Transverse colon (tissue), 4 donors: ENCODE results near the gene TTYH1. TPM values are rescaled to one million over a fixed set of nuclear protein-coding genes. Genes with fewer than 3 reads are reported as not detected.

Experiments
- DNase-seq: peaks from one replicate; pipeline ENCODE4 v3.0.0-alpha.2; 2019
- H3K27ac ChIP-seq, 4 donors: fragments of 200-600 bp; sonication (generic); 2 replicates each; pipeline ENCODE4 v1.5.1; 2016 to 2018; ENCODE audit warnings: inconsistent platforms in 4 of 4
- H3K27me3 ChIP-seq: fragments of 200-600 bp; sonication (generic); 2 replicates; pipeline ENCODE4 v1.5.1; 2017; ENCODE audit warnings: inconsistent platforms
- H3K36me3 ChIP-seq, 4 donors: fragments of 200-600 bp; sonication (generic); 2 replicates each; pipeline ENCODE4 v1.5.1; 2017 to 2019; ENCODE audit warnings: inconsistent platforms in 4 of 4
- H3K4me1 ChIP-seq, 4 donors: fragments of 200-600 bp; sonication (generic); 2 replicates each; pipeline ENCODE4 v1.5.1; 2017 to 2020; ENCODE audit warnings: inconsistent platforms in 4 of 4
- H3K4me3 ChIP-seq, 4 donors: fragments of 200-600 bp; sonication (generic); 1 replicate in 1 of 4; 2 replicates in 3 of 4; pipeline versions ENCODE4 v1.5.1 to v1.6.1; 2017 to 2019; ENCODE audit warnings: inconsistent platforms in 4 of 4
- H3K9me3 ChIP-seq, 2 donors: fragments of 200-600 bp; sonication (generic); 2 replicates each; pipeline ENCODE4 v1.5.1; 2017 to 2019; ENCODE audit warnings: inconsistent platforms in 2 of 2
- CTCF ChIP-seq, 5 experiments: fragments of 200-600 bp in 3 of 5; fragments of 450-650 bp in 2 of 5; sonication (generic) in 3 of 5; IDR thresholded peaks; 1 replicate in 2 of 5; 2 replicates in 3 of 5; pipeline ENCODE4 v1.5.1; 2016 to 2017; ENCODE audit warnings: antibody characterized with exemption in 5 of 5, inconsistent platforms in 3 of 5, mild to moderate bottlenecking in 2 of 5, moderate library complexity in 1 of 5
- EP300 ChIP-seq: sonication (generic); formaldehyde crosslinking; IDR thresholded peaks from one replicate; pipeline ENCODE4 v1.6.1; 2017; ENCODE audit warnings: antibody characterized with exemption, low read depth
- POLR2A ChIP-seq: fragments of 450-650 bp; IDR thresholded peaks from one replicate; pipeline ENCODE4 v1.6.1; 2016; ENCODE audit warnings: antibody characterized with exemption, mild to moderate bottlenecking, moderate library complexity
- POLR2AphosphoS5 ChIP-seq, 3 donors: sonication (generic); formaldehyde crosslinking; IDR thresholded peaks; one replicate each; pipeline ENCODE4 v1.6.1; 2016; ENCODE audit warnings: antibody characterized with exemption in 3 of 3
- WGBS, 2 donors: methylation state at CpG; one replicate each; pipeline ENCODE4 v1.1.5; 2018; ENCODE audit warnings: low coverage in 1 of 2; 5-methylcytosine and 5-hydroxymethylcytosine counted together
- in situ Hi-C, 4 donors: fragments of 200-750 bp; cut with MboI; loops; one replicate each; pipeline versions ENCODE4 v1.15.0 to v1.15.1; 2017; ENCODE audit warnings: low sequenced_read_pairs in 3 of 4, low pct_ligation_motif_present in 1 of 4, low pct_unique_long_range_greater_than_20kb in 1 of 4
- intact Hi-C: fragments of 100-400 bp; cut with DNase I; formaldehyde crosslinking; loops from one replicate; pipeline ENCODE4 v1.15.1; 2023; ENCODE audit warnings: low total_unique reads
- total RNA-seq, 4 donors: library from RNA; depleted of rRNA; stranded (reverse); fragments of >200 nt; gene quantifications; one replicate each; pipeline ENCODE4 v1.1.0, GENCODE V29; 2016

The TTYH1 gene
- total RNA-seq, 4 donors from 2014 or later: 1.1 to 7.5 (median 3.0) TPM

DNA sequence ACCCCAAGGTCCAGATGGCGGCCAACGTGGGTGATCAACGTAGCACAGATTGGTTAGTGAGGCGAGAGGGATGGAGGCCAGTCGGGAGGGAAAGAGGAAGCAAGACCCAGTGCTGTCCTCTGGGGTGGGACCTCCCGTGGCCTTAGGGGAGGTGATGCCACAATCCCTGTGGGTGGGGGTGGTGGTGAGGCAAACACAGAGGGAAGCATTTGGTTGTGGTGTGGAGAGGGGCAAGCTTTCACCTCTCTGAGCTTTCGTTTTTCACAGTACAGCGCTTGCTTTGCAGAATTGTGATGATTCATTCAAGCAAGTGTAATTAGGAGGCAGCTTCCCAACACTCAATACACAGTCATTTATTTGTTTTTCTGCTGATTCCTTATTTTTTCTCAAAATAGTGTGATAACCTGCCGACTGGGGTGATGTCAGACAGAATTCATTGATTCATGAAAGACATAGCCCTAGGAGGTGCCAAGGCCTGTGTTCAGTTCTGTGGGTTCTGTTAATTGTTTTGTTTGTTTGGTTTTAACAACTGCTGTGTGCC, 36.1 kb downstream of the TTYH1 start:
- no peak overlapping the region for H3K4me3 ChIP-seq
- peaks cover 28 to 33% (median 32%) of the 10 kb centered on the region in 4 donors for H3K4me1 ChIP-seq
- TF ChIP-seq EP300 (no peak), CTCF (IDR thresholded peaks at IDR 0.05) (no peak), POLR2A (no peak), POLR2AphosphoS5 (IDR thresholded peaks at IDR 0.05) (no peak)
- H3K27me3 ChIP-seq: no peaks in the 10 kb centered on the region
- intact Hi-C loops (no loop called here), in situ Hi-C loops (no loop called here)
- no peak overlapping the region for H3K27ac ChIP-seq
- DNase-seq: no peak
- peaks cover 0 to 49% (median 23%) of the 10 kb centered on the region in 4 donors for H3K36me3 ChIP-seq
- H3K9me3 ChIP-seq: no peaks in the 10 kb centered on the region
- 62 to 65% methylated on average over 5 to 9 of the region's 9 CpGs for WGBS, 2 donors

GRCh38 chr19:54451997-54452396, 36.7 kb downstream of the TTYH1 start:
- Histone ChIP-seq H3K4me3 (no peak overlapping the region), H3K27me3 (no peaks in the 10 kb centered on the region), H3K36me3 (peaks cover 0 to 55% (median 26%) of the 10 kb centered on the region in 4 donors), H3K9me3 (no peaks in the 10 kb centered on the region), H3K27ac (no peak overlapping the region), H3K4me1 (peaks cover 24 to 27% (median 26%) of the 10 kb centered on the region in 4 donors)
- 85 to 90% methylated on average over 3 to 11 of the region's 11 CpGs for WGBS, 2 donors
- TF ChIP-seq POLR2AphosphoS5 (IDR thresholded peaks at IDR 0.05): no peak
- no peak for TF ChIP-seq POLR2A
- no peak for TF ChIP-seq CTCF (IDR thresholded peaks at IDR 0.05)
- no peak for TF ChIP-seq EP300
- DNase-seq: no peak
- in situ Hi-C loops: no loop called here
- intact Hi-C loops: no loop called here

DNA sequence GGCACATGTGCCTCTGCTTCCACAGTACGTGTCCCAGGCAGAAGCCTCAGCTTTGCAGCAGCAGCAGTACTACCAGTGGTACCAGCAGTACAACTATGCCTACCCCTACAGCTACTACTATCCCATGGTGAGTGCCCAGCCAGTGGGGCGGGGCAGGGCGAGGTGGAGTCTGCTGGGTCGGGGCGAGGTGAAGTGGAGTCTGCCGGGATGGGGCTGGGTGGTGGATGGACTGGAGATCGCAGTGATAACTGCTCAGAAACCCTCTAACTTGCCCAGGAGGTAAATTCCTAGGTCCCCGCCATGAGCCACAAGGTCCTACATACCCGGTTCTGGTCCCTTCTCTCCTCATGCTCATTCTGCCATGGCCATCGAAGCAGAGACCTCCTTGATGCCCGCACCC, 37.4 kb downstream of the TTYH1 start:
- peaks cover 0 to 61% (median 30%) of the 10 kb centered on the region in 4 donors for H3K36me3 ChIP-seq
- intact Hi-C loops (no loop called here), in situ Hi-C loops (no loop called here)
- H3K4me1 ChIP-seq: peaks cover 18 to 24% (median 20%) of the 10 kb centered on the region in 4 donors
- no peak overlapping the region for H3K4me3 ChIP-seq
- H3K27me3 ChIP-seq: no peaks in the 10 kb centered on the region
- no peak for TF ChIP-seq POLR2A
- no peak for TF ChIP-seq CTCF (IDR thresholded peaks at IDR 0.05)
- no peak for TF ChIP-seq POLR2AphosphoS5 (IDR thresholded peaks at IDR 0.05)
- no peak for TF ChIP-seq EP300
- H3K9me3 ChIP-seq: no peaks in the 10 kb centered on the region
- DNase-seq: no peak
- WGBS, 2 donors: 84% methylated on average over 11 of the region's 11 CpGs; no CpG with 5 or more reads in 1 of the 2 donors
- no peak overlapping the region for H3K27ac ChIP-seq

- no peaks in the 10 kb centered on the region for H3K9me3 ChIP-seq
- intact Hi-C loops: no loop called here
- no peaks in the 10 kb centered on the region for H3K27me3 ChIP-seq
- H3K4me3 ChIP-seq: no peak overlapping the region
- TF ChIP-seq EP300: no peak
- no peak for TF ChIP-seq CTCF (IDR thresholded peaks at IDR 0.05)
- TF ChIP-seq POLR2AphosphoS5 (IDR thresholded peaks at IDR 0.05): no peak
- no peak for TF ChIP-seq POLR2A
- H3K27ac ChIP-seq: no peak overlapping the region
- H3K4me1 ChIP-seq: peaks cover 17 to 23% (median 18%) of the 10 kb centered on the region in 4 donors
- H3K36me3 ChIP-seq: peaks cover 0 to 77% (median 37%) of the 10 kb centered on the region in 4 donors
- in situ Hi-C loops: no loop called here
- 92% methylated on average over 22 of the region's 31 CpGs; no CpG with 5 or more reads in 1 of the 2 donors for WGBS, 2 donors
- no peak for DNase-seq
Observed at GRCh38 chr19:54453921-54454780, 38.9 kb downstream of the TTYH1 start.
